Stimulated activated CD8-positive, alpha-beta memory T cell treated with anti-CD3 and anti-CD28 coated beads, Interleukin-4, amount 100 ng/mL, for 4 hours (primary cell): ENCODE results near the gene TEX13D.
A peak's percentile ranks its signal among the peaks of the same experiment; 100 is the strongest.
"Not testable (repeated sequence)": the region's sequence is repeated elsewhere in the genome, so short reads cannot be mapped to it uniquely, and the experiment has no call there.

Experiments
- DNase-seq, 2 donors: peaks; one replicate each; pipeline ENCODE4 v3.0.0-alpha.2; 2020; ENCODE audit warnings: low read depth in 2 of 2, low spot score in 1 of 2

Gene TEX13D

DNA sequence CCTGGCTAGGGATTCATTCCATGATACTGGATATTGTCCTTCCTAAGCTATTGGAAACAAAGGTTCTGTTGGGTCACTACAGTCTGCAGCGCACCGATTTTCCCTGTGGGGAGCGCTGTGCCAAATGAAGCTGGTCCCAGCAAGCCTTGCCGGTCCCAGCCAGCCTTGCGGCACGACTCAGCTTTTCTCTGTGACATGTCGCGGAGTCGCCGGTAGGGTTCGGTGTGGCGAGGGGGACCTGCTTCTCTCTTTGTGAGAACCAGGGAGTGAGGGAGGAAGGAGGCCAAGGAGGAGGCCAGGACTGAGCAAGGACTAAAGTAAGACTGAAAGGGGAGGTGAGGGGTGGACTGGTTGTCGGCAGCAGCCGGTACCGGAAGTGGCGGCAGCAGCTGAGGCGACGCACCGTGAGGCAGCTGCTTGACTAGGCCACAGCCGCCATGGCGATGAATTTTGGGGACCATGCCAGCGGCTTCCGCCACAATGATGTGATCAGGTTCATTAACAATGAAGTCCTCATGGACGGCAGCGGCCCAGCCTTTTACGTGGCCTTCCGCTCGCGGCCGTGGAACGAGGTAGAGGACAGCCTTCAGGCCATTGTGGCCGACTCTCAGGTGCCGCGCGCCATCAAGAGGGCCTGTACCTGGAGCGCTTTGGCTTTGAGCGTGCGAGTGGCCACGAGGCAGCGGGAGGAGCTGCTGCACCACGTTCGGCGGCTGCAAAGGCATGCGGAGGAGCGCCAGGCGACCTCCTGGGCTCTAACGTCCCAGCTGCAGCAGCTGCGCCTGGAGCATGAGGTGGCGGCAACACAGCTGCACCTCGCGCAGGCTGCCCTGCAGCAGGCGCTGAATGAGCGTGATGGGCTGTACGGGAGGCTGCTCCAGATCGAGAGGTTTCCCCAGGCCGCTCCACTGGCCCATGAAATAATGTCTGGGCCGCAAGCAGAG is at the start of gene TEX13D:
TSS of gene TEX13D (plus strand) at position 180 of the 944 bp plus-strand sequence. CDS start at position 438, 258 bp downstream.
- no peak for DNase-seq

DNA sequence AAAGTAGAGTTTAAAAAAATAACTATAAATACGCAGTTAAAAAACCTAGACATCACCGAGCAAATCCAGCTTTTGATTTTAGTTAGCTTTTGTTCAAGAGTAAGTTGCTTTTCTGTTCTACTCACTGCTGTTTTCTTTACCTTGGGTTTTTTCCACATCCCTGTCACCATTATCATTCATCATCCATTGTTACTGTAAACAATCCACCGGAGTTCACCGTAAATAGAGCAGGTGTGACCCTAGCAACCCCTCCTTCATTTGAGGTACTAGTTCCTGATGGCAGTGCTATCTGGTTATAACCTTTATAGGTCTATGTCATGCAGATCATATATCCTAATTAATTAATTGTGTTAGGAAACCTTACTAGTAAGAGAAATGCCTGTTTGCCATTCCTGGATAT is 43.0 kb upstream of the TEX13D start:
- no peak for DNase-seq

DNA sequence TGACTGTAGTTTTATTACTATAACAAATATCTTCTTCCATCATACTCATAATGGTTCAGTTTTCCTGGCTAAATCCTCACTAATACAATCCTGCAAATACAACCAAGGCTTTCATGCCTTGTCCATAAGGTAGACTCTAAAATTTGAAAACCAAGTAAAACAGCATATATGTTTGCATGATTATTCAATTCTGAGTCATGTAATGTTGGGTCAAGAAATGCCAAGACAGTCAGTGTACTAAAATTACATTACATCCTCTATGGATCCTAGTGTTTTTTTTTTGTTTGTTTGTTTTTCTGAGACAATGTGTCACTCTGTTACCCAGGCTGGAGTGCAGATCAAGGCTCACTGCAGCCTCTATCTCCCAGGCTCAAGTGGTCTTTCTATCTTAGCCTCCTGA is 38.6 kb upstream of the TEX13D start:
- DNase-seq: no peak

DNA sequence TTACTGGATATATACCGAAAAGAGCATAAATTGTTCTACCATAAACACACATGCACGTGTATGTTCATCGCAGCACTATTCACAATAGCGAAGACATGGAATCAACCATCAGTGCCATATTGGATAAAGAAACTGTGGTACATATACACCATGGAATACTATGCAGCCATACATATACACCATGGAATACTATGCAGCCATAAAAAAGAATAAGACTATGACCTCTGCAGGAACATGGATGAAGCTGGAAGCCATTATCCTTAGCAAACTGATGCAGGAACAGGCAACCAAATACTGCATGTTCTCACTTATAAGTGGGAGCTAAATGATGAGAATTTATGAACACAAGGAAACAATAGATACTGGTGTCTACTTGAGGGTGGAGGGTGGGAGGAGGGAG is 33.1 kb upstream of the TEX13D start:
- DNase-seq: not testable (repeated sequence)

DNA sequence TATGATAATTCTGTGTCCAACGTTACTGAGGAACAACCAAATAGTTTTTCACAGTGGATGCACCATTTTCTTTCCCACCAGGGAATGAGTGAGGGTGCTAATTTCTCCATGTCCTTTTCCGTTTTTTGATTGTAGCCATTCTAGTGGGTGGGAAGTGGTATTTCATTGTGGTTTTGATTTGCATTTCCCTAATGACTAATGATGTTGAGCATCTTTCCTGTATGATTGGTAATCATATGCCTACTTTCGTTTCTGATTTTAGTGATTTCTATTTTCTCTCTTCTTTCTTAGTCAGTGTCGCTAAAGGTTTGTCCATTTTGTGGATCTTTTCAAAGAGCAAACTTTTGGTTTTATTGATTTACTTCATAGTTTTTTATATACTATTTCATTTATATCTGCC is 32.1 kb upstream of the TEX13D start:
- DNase-seq: no peak

DNA sequence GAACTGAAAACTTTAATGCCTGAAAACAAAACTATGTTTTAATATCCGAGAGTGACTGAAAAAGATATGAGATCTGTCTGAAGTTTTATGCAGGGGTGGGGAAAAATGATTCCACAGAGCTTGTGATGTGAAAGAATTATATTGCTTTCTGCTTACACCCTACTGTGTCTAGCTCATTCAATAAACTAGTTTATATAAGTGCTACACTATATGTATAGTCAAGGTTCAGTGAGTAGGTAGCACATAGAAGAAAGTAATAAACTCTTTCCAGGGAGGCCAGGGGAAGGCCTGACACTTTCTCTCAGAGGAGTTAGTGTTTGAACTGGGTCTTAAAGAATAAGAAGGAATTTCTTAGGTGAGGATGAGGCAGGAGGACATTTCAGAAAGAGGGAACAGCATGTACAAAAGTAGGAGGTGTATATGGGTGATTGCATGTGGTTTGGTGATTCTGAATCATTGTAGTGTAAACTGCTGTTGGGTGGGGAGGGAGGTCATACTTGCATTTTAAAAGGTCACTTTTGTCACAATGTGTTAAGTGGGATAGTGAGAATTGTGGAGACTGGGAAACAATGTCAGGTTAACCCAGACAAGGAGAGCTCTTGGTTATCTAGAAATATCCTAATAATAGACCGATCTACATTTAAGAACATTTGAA is 25.1 kb upstream of the TEX13D start:
- DNase-seq: no peak

DNA sequence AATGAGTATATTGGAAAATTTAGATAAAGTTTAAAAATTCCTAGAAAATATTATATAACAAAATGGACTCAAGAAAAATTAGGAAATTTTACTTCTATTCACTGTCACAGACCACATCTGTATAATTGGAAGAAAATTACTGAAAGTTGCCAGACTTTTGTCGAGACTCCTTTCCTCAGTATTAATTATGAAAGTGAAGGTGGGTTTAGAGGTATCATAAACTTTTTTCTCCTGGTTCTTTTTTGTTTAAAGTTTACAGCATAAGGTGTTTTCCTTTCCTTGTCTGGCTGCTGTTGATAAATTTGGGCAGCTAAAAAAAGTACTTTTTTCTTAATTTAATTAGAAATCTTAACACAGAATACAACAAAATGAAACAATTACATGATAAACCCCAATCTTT is 6.7 kb upstream of the TEX13D start:
- no peak for DNase-seq

DNA sequence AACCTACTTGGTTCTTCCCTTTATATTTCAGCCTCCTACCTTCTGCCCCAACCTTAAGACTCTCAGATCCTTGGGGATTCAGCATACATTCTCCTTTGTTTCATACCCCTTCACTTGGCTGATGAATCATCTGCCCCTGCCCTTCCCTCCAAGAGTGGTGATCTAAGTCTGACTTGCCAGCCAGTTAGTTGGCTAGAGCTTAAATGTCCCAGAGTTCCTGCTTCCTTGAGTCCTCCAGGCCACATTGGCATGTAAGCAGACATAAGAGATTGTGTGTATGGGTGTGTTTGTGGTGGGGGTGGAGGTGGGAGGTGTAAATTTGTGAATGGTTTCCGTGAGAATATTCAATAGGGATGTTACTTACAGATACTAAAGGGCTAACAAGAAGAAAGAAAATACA is 3.7 kb upstream of the TEX13D start:
- DNase-seq: no peak

DNA sequence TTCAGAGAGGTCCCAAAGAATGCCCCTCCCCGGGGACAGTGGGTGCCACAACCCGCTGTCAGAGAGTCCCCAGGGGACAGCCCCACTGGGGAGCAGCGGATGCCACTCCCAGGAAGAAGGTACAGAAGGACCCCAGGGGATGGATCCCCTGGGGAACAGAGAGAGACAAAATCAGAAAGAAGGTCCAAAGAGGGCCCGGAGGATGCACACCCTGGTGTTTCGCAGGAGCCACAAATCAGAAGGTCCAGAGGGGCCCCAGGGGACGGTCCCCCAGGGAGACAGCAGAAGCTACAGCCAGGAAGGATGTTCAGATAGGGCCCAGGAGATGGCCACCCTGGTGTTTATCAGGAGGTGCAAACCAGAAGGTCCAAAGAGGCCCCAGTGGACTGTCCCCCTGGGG is 1.4 kb downstream of the TEX13D start:
- DNase-seq: no peak

DNA sequence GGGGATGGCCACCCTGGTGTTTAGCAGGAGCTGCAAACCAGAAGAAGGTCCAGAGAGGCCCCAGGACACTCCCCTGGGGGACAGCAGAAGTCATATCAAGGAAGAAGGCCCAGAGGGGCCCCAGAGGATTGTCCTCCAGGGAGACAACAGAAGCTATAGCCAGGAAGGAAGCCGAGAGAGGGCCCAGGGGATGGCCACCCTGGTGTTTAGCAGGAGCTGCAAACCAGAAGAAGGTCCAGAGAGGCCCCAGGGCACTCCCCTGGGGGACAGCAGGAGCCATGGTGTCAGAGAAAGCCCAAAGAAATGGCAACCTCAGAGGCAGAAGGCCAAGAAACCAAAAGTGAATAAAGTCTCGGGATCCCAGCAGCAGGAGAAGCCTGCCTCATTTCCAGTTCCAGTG is 2.1 kb downstream of the TEX13D start:
- not testable (repeated sequence) for DNase-seq

DNA sequence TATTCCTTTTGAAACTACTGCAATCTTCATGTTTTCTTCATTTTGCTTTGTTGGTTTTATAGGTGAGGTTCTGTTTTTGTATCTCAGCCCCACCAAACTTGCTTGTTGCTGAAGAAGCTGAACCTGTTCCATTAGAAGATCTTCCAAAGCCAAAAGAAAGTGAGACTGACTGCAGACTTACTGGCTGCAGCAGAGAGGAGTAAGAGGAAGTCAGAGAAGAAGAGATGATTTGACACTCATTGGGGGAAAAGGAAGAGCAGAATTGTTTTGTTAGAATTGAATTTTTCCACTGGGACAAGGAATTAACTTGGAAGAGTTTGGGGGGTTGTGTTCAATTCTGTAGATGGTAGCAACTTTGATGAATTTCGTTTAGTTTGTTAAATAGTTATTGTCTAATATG is 3.1 kb downstream of the TEX13D start:
- DNase-seq: no peak

DNA sequence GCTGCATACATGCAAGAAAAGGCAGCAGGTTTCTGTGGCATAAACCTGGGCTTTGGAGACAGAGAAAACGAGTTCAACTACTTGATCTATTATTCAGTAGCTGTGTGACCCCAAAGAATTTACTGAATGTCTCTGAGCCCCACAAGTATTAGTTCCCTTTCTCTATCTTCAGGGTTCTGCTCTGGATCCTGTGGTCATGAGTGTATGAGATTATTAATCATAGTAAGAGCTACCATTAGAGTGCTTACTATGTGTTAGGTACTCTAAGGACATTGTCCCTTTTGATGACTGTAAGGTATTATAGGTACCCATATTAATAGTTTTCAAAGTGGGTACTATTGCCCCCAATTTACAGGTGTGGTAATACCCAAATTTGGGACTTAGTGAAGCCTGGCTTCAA is 5.5 kb downstream of the TEX13D start:
- DNase-seq: no peak

DNA sequence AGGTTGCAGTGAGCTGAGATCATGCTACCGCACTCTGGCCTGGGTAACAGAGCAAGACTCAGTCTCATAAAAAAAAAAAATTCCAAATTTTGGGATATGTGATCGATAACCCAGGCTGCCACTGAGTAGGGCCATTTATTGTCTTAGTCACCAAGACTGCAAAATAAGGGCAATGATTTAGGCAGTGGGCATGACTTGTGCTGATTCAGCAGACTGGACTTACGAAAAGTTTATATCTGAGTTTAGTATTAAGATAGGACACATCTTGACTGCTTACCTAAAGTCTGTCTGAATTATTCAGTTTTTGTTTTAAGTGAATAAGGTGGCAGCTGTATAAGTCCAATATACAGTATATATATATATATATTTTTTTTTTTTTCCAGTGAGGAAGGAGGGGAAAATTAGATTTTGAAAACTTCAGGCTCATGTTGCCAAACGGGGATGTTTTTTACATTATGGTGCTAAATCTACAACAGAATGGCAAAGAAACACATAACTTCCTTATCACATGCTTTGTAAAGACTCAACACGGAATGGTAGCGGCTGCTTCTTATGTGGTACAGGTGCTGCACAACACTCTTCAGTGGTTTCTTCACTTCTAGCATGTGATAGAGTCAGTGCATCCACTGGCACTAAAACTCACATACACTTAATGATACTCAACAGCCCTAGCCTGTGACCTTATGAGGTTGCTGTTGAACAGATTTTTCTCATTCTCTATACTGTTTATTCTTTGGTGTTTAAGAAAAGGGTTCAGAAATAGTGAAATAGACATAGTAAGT is 6.5 kb downstream of the TEX13D start:
- peak in 1 of 2 donors; percentile 8 for DNase-seq

DNA sequence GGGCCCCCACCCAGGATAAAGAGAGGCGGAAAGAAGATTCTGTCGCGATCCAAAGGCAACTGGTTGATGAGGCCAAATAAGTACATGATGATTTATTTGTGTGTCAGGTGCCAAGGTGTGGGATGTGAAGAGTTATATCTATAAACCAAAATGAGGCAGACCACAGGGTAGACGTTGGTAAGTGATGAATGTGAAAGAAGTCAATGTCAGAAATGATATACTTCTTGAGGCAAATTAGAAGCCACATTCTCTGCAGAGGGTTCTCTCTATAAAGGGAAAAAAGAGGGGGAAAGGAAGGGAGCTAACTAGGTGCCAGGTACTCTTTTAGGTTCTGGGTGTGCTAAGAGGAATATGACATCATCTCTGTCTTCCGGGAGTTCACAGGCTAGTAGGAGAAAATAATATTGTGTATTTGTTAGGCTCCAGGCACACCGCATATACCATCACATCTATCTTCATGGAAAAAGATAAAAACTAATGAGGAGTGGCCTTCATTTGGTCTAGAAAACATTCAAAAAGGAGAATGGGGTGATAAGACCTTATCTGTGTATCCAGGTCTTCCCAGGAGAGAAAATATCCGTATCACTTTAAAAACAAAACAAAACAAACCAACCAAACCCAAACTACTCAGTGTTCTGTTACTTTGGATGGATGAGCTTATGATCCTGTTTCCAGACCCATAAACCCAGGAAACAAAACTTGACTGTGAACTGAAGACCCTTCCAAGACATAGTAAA is 9.1 kb downstream of the TEX13D start:
- no peak for DNase-seq

DNA sequence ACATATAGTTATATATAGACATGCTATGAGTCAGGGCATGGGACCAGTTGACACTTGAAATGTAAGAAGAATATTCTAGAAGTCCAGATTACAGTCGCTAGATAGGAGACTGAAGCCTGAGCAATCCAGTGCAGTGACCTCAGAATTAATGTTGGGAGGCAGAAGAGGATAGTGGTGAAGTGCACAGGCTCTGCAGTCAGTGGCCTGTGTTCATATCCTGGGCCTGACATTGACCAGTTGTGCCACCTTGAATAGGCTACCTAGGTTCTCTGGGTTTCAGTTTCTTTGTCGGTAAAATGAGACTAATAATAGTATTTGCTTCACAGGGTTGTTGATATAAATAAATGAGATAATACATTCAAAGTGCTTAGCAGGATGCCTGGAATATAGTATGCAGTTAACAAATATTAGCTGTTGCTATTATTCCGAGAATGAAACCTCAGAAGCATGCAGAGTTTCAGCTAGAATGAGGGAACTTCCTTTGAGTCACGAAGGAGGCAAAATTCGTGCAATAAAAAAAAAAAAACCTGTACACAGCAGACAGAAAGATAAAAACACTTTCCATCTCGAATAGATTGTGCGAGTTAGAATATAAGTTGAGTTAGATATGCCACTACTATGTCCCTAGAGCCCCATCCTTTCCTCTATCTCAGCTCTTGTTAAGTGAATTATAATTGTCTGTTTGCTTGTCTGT is 9.9 kb downstream of the TEX13D start:
- no peak for DNase-seq

DNA sequence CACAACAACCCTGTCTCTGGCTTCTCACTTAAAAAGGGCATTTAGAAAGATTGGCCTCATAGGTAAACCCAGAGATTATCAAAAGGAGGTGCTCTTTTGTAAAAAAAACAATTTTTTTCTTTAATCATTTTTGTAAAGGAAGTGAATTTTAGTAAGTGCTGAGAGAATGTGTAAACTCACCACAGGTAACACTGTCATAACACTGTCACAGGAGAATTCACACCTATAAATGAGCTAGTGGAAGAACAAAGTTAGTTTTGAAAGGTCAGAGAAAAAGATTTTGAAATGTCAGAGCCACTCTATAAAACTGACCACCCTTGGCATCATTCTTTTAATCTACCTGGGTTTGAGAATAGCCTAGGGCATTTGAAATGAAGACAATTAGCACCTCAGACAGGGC is 10.6 kb downstream of the TEX13D start:
- no peak for DNase-seq

DNA sequence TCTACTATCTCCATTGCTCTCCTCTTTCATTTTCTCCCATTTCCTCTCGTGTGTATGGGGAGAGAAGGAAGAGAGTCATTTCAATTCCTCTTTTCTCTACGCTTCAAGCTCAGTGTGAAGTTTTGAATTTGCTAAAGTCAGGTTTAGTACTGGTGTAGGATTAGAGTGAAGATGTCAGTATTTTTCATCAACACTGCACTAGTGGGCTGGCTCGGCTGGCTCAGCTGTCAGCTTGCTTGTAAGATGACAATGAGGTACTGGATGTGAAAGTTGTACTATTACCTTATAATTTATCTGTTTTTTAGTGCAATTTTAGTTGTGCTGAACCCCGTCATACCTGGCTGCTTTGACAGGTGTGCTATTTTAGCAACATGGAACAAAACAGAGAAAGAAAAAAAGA is 11.8 kb downstream of the TEX13D start:
- DNase-seq: no peak

DNA sequence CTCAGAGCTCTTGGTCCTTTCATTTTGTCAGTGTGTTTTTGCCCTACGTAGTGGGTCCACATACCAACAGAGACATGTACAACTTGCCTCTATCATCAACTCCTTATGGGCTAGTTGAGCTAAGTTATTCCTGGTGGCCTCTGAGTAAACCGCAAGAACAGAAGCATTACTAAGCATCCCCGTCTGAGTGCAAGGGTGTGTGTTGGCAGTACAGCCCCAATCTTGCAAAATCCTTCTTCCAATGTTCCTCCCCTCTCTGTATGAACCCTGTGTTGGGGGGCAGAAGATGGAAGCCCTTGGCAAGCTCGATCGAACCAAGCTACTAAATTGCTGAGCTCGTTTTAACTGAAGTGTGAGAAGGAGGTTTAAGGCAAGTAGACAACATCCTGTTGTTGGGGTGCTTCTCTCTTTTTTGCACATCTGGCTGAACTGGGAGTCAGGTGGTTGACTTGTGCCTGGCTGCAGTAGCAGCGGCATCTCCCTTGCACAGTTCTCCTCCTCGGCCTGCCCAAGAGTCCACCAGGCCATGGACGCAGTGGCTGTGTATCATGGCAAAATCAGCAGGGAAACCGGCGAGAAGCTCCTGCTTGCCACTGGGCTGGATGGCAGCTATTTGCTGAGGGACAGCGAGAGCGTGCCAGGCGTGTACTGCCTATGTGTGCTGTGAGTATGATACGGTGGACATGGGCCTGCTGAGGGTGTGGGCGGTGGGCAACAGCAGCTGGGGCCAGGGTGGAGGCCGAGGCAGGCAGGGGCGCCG is 13.8 kb downstream of the TEX13D start, which contains the start of gene SH2D1A:
TSS of gene SH2D1A (plus strand) at position 447 of the 760 bp plus-strand sequence. CDS start at position 527, 80 bp downstream.
- DNase-seq: no peak

DNA sequence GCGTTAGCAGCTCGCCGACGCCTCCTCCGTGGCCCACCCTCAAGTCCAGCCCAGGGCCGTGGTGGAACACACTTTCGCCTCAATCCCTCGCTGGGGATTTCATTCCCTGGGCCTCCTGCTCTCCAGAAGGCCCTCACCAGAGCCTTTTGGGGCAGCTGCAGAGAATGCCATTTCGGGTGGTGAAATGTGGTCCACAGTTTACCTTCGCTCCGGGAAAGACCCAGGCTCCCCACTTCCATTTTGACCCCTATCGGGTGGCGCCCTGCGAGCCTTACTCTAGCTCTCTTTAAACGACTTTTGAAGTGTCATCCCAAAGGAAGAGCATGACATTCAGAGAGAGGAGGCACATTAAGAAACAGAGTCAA is 14.4 kb downstream of the TEX13D start:
- no peak for DNase-seq

DNA sequence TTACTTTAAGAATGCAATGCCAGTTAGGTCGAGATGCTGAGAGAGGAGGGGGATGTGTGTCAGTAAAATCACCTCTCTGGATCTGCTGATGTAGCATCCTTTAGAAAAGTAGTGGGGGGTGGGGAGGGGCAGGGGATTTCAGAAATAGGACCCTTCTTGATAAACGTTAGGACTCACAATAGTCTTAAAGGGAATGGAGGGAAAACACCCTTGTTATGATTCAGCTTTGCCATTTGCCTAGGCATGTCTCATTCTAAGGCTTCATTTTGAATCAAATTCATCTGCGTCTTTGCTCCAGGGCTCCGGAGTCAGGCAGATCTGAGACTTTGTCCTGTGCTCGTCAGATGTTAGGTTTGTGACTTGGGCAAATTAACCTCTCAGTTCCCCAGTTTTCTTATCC is 14.8 kb downstream of the TEX13D start:
- peak in 1 of 2 donors; percentile 35 for DNase-seq
